GM18526 (cell line): ENCODE measurements around the gene WNT7A.

Experiments used
- POLR2A ChIP-seq: IDR thresholded peaks from 3 replicates; pipeline ENCODE4 v1.6.1; 2011; ENCODE audit not compliant: insufficient read length; ENCODE audit errors: extremely low read depth

WNT7A gene

DNA sequence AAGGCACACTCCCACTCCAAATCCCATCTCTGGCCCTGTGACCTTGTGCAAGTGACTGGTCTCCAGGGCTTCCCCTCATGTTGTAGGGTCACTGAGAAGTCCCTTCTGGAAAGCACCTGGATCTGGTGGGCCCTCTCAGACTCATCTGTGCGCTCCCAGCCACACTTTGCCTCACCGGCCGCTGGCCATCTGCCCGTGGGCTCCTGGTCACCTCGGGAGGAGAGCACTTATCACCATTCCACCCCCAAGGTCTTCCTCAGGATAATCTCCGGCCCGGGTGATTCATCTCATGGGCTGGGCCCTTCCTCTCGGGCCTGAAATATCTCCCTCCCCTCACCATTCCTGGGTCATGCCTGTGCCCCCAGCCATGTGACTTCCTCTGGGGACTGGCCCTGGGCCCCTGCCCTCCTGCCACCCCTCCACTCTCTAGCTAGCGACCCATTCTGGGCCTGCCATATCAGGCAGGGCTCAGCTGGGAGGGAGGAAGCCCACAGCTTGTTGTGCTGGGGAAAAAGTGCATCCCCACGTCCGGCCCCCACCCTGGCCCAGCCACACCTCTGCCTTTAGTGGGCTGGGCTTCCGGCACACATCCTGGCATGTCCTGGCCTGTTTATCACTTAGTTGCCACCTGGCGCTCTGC lies 10.6 kb upstream of the WNT7A start:
- TF ChIP-seq POLR2A = no peak

DNA sequence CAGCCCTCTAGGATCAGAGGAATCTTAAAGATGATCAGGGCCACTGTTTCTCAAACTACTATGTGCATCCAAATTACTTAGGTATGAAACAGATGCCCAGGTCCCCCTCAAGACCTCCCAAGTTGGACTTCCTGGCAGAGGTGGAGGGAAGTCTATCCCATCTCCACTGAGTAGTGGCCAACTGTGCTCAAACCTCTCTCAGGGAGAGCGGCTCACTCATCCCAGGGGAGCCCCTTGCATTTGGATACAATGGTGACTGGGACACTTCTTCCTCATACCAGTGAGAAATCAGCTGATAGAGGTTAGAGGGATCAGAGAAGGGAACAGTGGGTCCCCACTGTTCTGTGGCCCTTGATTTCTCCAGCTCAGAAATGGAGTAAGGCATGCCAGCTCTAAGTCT lies 8.7 kb upstream of the WNT7A start:
- TF ChIP-seq POLR2A = no peak

DNA sequence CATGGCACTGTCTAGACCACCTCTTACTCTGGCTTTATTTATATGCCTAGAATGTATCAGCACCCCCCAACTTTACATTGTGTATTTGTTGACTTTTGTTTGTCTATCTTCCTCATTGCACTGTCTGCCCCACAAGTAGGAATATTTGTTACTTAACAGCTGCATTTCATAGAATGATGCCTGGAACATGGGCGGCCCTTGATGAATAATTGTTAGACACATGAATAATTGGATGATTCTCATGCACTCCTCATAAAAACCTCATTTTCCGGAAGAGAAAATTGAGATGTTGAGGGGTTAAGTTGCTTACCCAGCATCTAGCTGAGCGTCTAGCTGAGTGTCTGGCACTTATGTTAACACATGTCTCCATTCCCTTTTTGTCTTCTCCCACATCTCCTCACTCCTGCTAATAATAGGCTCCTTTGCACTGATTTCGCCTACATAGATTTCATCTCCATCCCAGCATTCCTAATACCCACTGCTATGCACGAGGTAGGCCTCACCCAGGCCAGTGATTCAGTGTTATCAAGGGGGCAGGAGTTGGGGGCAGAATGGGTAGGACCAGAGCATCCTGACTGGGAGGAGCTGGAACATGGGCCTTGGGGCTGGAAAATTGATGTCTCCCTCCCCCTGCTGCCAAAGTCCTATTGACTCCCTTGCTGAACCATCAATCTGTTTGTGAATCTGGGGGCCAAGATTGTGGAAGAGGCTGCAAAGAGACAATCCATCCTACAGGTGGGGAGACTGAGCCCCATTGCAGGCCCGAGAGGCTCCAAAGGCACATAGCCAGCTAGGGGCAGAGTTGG lies 7.8 kb upstream of the WNT7A start:
- TF ChIP-seq POLR2A = no peak

DNA sequence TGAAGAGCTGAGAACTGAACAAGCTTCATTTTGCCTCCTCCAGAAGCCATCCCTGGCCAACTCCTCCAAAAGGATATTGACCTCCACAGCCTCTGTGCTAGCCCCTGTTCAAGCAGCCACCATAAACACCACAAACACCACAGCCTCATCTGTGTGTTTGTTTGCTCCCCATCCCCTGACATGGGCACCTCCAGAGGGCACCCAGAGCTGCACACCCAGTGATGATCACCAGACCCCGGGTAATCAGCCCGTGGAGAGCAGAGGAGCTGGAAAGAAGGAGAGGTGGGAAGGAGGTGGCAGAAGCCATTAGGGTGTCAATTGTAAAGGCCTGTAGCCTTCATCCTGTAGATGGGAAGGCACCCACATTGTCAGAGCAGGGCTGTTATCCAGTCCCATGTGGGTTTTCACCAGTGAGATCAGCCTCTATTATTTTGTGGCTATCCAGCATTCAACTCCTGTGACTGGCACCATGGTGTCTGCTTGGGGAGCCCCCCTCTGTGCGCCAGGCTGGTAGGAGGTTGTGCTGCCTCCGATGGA lies 6.8 kb upstream of the WNT7A start:
- no peak for TF ChIP-seq POLR2A

DNA sequence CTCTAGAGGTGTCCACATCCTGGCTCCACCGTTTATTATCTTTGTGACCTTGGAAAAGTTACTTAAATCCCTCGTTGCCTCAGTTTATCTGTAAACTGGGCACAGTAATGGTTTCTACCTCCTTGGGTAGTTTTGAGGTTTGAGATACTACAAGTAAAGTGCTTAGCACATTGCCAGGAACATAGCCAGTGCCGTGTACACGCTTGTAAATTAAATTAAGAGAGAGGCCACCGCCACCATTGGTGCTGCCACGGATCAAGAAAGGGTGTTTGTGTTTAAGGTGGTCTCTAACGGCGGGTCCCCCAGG lies 5.8 kb upstream of the WNT7A start:
- TF ChIP-seq POLR2A = no peak

DNA sequence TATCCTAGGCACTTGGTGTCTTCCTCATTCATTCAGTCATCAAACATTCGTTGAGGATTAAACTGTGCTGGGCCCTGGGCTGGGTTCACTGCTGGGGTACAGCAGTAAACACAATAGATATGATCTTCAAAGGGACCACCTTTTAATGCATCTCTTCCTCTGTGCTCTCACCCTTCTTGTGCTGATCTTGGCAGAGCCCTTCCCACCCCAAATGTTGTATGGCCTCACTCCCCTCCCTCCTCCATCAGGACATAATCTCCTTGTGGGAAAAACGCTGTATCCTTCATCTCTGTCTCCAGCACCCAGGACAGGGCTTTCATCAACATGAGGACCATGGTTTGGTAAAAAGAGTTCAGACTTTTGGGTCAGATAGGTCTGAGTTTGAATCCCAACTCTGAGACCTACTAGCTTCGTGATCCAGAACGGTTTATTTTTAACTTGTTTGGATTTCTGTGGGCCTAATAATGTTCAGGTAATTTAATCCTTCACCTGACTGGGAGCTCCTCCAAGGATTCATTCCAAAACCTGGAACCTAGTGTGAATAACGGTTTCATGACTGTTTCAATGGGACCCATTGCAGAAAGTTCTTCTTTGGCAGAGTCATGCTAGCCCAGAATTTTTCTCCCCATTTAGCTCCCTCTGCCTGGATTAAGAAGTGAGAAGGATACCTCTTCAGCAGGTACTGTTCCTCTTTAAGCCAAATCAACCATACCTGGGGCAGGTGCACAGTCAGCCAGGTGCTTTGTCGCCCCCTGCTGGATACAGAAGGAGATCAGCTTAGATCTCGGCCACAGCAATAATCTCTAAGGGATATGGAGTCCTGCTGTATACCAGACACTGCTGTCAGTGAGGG lies 5.2 kb upstream of the WNT7A start:
- TF ChIP-seq POLR2A = no peak

DNA sequence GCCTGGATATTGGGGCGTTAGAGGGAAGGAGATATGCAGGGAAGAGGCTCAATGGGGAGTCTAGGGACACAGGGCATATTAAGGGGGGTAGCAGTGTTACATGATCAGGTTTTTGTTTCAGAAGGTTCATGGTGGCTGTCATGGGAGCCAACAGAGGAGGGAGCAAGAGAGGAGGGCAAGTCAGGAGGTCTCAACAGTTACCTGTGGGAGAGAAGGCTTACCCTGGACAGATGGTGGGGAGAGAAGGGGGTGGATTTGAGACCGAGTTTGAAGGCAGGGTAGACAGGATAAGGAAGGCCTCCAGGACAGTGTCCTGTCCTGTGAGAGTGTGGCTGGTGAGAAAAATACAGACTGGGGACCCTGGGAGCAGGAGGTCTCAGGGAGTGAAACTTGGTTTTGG lies 3.8 kb upstream of the WNT7A start:
- no peak for TF ChIP-seq POLR2A

DNA sequence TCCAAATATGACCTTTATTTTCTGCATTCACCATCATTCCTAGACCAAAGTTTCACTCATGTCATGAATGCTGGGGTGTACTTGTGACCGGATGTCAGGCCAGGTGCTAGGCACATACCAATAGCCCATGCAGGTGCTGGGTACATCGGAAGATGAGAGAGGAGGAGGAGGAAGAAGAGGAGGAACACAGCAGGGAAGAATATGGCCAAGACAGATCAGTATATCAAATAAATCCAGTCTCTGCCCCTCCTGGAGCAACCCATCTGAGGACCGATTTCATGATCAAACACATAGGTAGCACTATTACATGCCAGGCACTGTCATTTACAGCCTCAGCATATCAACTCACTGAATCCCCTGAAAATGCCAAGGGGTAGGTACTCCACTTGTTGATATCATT lies 3.0 kb upstream of the WNT7A start:
- no peak for TF ChIP-seq POLR2A

DNA sequence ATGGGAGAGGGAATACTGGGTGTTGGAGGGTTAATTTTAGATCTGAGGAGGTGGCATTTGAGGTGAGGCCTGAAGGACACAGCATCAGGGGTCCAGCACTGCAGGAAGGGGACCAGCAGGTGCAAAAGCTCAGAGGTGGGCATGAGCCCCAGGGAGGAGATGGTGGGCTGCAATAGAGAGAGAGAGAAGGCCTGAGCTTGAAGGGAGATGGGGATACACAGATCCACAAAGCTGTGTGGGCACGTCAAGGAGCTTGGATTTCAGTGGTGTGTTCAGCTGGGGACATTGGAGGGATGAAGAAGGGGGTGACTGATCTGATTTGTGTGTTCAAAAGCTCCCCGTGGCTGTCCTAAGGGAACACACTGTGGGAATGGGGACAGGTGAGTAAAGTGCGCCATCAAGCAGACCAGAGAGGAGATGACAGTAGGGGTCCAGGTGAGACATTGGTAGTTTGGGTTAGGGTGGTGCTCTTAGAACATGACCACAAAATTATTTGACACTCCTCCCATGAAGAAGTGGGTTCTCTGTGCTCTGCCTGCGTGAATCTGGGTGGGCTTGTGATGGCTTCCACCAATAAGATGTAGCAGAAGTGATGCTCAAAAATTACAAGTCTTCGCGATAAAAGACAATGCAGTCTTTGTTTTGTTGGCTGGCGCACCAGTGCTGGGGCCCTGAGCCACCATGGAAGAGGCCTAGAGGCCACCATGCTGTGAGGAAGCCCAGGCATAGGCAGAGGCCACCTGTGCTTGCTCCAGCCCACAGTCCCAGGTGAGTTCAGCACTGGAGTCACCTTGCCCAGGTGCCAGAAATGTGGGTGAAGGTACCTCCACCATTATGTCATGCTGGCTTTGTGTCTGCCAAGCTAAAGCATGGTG lies 1.9 kb upstream of the WNT7A start:
- TF ChIP-seq POLR2A = no peak

DNA sequence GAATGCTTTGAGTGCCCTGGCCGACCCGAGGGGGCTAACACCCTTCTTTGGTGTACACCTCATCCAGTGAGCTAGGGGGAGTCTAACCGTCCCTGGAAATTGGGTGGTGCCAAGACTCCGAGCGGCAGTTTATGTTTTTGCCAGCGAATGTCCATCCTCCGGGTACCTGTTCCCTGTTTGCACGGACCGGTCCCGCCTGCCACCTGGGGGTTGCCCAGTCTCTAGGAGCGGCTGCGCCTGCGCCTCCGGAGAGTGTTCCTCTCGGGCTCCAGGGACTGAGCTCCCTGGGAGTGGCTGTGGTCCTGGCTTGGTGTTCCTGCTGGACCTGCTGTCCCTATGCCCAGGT lies 913 bp upstream of the WNT7A start:
- TF ChIP-seq POLR2A = no peak

DNA sequence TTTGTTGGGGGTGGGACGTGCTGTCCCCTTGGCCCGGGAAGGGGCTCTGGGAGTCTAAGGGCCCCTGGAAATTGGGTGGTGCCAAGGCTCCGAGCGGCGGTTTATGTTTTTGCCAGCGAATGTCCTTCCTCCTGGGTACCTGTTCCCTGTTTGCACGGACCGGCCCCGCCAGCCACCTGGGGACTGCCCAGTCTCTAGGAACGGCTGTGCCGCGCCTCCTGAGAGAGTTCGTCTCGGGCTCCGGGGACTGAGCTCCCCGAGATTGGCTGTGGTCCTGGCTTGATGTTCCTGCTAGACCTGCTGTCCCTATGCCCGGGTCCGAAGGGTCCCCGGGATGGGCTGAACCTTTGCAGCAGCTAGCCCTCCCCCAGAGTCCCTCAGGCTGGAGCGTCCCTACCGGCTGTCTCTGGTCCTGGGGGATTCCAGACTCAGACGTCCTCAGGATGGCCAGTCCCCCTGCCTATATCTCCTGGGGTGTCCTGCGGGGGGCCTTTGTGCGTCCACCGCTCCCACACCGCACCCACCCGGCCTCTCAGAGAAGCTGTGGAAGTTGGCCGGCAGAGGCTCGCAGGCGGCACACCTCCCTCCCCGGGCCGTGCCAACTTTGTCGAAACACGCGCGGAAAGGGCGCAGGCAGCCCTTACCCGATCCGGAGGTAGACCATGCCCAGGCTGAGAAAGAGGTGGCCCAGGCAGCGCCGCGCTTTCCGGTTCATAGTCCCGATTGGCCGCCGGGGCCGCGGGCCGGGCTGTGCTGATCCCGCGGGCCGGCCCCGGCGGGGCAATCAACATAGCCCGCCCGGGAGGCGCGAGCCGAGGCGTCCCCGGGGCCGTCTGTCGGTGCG lies 547 bp downstream of the WNT7A start:
- TF ChIP-seq POLR2A = no peak

DNA sequence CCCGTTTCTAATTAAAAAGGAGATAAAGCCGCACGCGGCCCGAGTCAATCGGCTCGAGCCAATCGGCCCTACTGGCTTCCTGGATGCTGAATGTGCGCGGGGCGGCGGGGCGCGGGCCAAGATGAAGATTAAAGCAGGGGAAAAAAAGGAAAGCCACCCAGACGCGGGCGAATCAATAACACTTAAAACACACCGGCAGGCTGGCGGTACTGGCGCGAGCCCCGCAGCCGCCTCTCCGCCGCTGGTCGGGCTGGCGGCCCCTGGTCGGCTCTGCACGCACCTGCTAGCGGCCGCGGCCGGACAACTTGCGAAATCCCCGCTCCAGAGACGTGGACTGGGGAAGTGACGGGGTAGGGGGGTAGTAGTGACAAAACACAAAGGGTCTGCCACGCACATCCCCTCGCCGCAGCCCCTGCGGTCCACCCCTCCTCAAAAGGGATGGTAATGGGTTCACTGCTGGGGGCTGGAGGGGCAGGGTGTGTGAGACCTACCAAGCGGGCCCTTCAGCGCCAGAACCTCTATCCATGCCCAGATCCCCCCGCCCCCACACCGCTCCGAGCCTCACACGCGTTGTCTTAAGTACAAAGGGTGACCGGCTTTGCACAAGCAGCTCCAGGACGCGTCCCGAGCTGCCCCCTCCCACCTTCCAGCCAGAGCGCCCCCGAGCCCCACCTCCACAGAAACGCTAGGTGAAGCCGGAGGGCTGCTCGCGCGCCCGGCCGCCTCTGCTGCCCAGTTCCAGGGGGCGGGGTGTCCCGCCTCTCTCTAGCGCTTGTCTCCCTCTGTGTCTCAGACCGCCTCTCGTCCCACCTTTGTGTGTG lies 1.4 kb downstream of the WNT7A start:
- TF ChIP-seq POLR2A = no peak

DNA sequence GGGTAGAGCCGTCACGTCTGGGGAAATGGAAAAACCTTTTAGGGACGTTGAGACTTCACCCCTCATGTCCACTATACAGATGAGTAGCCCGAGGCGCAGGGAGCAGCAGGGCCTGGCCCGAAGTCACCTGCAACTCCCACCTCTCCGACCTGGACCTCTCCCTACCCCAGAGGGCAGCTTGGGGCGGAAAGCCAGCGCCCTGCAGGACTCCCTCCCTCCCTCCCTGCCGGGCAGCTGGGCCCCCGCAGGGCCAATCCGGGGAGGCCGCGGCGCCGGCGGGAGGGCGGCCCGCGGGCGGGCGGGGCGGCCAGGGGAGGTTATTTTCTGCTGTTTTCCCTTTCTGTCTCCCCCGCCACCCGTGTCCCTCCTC lies 2.0 kb downstream of the WNT7A start:
- TF ChIP-seq POLR2A = no peak
